T-helper 2 cell treated with Interferon-gamma antibody and Interleukin-4, amounts not matched to agents 100 ng/mL and 5 ng/mL, for 36 hours (primary cell): ENCODE data around the gene HMGB2. TPM values are rescaled to one million over a fixed set of nuclear protein-coding genes. Genes with fewer than 3 reads are reported as not detected.

ENCODE experiments used
- intact Hi-C: fragments of 100-400 bp; cut with micrococcal nuclease; formaldehyde crosslinking; loops from one replicate; pipeline ENCODE4 v1.15.1; 2023
- total RNA-seq: library from RNA; stranded (reverse); gene quantifications from 2 replicates; pipeline ENCODE4 v1.2.3, GENCODE V29; 2022

HMGB2 gene
- total RNA-seq: 703 and 705 TPM in 2 replicates

DNA sequence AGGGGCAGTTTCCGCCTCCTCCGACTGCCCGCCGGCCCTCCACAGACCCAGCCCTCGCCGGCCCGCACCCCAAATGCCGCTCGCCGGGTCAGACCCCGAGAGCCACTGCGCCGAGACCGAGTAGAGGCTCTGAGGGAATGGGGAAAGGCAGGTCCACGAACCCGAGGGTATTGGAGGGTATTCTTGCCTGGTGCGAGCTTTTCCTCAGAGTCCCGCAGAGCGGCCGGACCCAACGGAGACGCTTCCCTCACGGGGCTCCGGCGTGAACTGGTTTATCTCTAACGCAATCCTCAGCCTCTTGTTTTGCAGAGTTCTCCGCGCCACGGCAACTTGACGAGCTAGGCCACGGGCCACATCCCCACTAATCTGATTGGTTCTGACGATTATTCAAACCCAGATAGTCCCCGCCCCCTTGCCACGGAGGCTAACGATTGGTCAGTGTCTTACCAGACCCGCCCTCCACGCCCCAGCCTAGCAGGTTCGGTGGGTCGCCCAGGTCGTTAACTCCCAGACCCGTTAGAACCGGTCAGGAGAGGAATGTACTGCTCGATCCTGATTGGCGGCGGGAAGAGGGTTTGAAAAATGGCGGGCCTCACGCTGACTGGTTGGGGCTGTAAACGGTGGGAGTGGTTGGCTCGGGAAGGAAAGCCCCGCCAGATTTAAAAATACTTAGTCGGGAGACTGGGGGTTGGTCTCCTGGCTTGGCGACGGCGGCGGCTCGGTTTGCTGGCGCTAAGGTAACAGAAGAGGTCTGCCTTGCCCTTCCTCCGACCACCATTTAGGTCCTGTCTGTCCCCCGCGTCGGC is at the start of gene HMGB2:
TSS of gene HMGB2 (minus strand) at position 274 of the 806 bp plus-strand sequence. CDS start 709 bp downstream, outside the sequence.
- intact Hi-C loops: loop anchor here (1.0 kb wide), 3 partner anchors 36 to 949 kb away; partner anchors contain the start of genes CEP44, FBXO8 and SAP30

DNA sequence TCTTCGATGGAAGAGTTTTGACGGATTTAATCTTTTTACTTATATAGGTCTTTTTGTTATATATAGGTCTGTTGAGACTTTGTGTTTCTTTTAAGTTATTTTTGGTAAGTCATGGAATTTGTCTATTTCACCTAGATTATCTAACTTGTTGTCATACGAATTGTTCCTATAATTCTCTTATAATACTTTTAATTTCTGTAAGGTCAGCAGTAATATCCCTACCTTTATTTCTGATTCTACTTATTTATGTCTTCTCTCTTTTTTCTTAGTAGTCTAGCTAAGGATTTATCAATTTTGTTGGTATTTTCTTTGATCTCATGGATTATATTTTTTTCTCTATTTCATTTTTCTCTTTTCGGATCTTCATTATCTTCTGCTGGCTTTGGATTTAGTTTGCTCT is 48.2 kb upstream of the HMGB2 start:
- intact Hi-C loops: no loop called here

DNA sequence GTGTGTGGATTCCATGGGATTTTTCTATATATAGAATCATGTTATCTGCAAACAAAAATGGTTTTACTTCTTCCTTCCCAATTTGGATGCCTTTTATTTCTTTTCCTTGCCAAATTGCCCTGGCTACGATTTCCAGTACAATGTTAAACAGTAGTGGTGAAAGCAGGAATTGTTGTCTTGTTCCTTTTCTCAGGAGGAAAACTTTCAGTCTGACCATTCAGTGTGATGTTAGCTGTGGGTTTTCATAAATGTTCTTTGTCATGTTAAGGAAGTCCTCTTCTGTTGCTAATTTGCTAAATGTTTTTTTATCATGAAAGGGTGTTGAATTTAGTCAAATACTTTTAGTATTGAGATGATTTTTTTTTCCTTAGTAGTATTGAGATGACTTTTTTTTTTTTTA is 47.5 kb upstream of the HMGB2 start:
- intact Hi-C loops: no loop called here

GRCh38 chr4:173380987-173381386 is 46.8 kb upstream of the HMGB2 start:
- intact Hi-C loops: no loop called here

- intact Hi-C loops: no loop called here
These were observed 45.8 kb upstream of the HMGB2 start for GRCh38 chr4:173379929-173380328.

- intact Hi-C loops: no loop called here
These were observed 40.4 kb upstream of the HMGB2 start for GRCh38 chr4:173374588-173374987.

DNA sequence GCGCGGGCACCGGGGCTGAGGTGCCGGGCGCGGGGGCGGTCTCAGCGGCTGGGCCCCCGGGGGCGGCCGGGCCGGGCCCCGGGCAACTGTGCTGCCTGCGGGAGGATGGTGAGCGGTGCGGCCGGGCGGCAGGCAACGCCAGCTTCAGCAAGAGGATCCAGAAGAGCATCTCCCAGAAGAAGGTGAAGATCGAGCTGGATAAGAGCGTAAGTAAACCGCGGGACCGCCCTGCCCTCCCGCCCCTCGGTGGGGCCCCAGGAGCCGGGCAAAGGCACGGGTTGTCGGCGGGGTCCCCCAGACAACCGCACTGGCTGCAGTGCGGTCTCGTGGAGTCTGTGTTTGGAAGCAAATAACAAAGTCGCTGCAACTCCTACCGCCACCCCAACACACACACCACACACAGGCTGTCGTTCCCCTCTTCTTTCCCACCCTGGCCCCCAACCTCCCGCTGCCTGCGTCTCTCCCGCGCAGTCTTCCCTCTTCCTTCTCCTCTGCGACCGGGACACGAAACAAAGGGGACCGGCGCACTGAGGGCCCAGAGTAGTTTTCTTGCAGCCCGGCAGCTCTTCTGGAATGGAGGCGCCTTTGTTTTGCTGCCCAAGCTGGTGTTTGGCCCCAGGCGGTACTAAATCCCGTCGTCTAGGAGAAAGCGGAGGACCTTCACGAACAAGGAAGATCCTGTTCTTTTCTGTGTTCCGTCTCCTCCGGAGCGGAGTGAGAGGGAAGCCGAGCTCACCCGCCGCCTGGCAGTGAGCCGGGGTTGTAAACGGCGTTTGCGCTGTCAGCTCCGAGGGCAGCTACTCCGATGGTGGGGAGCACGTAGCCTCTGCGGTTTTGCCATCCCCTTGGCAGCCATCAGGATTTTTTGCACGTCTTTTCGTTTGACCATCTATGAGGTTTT is 37.4 kb upstream of the HMGB2 start:
- intact Hi-C loops: loop anchor here (2.0 kb wide), 1 partner anchor 45 kb away; no protein-coding TSS in a partner anchor

- intact Hi-C loops: loop anchor here (1.0 to 2.0 kb wide), 4 partner anchors 36 to 913 kb away; partner anchors contain the start of genes CEP44, FBXO8, GALNT7 and HMGB2
These were observed 36.5 kb upstream of the HMGB2 start, which contains the start of gene SAP30 for GRCh38 chr4:173370477-173371291. Gene SAP30 (plus strand): TSS chr4:173370954. CDS start chr4:173371183, 229 bp downstream.

DNA sequence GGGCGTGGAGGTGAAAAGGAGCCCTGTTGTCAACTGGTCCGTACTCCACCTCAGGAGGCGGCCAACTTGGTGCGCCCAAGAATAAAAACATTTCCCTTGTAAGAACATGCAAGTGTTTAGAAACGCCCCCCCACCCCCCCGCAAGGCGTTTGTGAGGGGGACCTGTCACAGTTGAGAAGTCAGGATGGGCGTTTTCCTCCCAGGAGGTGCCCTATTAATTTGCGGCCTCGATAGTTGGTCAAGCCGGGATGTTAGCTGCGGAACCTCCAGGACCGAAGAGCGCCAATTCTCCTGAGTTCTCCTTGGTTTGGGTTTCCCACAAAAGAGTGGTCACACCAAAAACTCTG is 35.9 kb upstream of the HMGB2 start:
- intact Hi-C loops: loop anchor here (1.0 to 2.0 kb wide), 4 partner anchors 36 to 913 kb away; partner anchors contain the start of genes CEP44, FBXO8, GALNT7 and HMGB2

GRCh38 chr4:173367946-173368345 is 33.8 kb upstream of the HMGB2 start:
- intact Hi-C loops: no loop called here

- intact Hi-C loops: no loop called here
These were observed 33.1 kb upstream of the HMGB2 start for GRCh38 chr4:173367285-173367684.

- intact Hi-C loops: loop anchor here (2.0 kb wide), 1 partner anchor 15 kb away; no protein-coding TSS in a partner anchor
These were observed 31.3 kb upstream of the HMGB2 start for GRCh38 chr4:173365359-173365996.

DNA sequence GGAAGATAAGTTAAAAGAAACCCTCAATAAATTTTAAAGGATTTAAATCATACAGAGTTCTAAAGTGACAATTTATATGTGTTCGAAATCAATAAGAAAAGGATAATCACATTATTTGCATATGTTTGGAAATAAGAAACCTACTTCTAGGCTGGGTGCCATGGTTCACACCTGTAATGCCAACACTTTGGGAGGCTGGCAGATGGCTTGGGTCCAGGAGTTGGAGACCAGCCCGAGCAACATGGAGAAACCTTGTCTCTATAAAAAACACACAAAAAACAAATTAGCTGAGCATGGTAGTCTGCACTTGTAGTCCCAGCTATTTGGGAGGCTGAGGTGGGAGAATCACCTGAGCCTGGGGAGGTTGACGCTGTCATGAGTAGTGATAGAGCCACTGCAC is 28.5 kb upstream of the HMGB2 start:
- intact Hi-C loops: no loop called here

GRCh38 chr4:173360587-173361221 is 26.5 kb upstream of the HMGB2 start:
- intact Hi-C loops: no loop called here

DNA sequence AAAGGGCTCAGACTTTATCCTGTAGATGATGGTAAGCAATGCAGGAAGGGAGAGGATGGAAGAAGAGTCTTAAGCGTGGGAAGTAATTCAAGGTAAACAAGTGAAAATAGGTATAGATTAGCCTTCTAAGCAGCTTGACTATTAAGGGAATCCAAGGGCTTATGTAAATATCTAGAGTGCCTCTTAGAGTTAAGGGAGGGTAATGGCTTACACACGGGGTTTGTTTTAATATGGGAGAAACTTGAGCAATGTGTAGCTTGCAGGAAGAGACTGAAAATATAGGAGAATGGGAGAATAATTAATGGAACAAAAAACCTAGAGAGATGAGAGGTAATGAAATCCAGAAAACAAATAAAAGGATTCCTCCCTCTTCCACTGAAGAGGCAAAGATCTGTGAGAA is 23.8 kb upstream of the HMGB2 start:
- intact Hi-C loops: no loop called here

DNA sequence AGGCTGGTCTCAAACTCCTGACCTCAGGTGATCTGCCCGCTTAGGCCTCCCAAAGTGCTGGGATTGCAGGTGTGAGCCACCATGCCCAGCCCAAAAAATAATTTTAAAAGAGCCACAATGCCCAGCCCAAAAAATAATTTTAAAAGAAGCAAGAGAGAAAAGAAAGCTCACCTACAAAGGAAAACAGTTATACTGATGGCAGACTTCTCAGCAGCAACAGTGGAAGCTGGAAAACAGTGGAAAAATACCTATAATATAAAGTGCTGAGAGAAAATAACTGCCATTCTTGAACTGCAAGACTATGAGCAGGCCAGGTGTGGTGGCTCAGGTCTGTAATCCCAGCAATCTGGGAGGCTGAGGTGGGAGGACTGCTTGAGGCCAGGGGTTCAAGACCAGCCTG is 13.3 kb upstream of the HMGB2 start:
- intact Hi-C loops: no loop called here

DNA sequence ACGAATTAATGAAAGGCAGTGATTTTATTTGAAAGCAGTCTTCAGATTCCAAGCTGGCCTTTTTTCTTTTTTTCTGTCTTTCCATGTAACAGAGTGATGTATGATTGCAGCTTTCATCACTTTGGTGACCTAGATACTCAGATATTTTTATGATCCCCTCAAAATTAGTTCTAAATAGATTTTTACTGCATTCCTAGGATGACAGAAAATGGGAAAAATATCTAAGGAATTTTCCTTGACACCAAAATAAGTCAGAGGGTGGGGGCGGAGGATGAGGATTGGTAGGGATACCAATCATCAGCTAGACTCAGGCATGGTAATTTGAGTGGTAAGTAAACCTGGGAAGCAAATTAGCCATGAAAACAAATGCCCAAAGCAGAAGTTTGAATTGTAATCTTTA is 11.9 kb upstream of the HMGB2 start:
- intact Hi-C loops: no loop called here

- intact Hi-C loops: loop anchor here (1.0 kb wide), 1 partner anchor 8 kb away; no protein-coding TSS in a partner anchor
These were observed 11.5 kb upstream of the HMGB2 start for GRCh38 chr4:173345648-173346047.

GRCh38 chr4:173343832-173344397 is 9.8 kb upstream of the HMGB2 start:
- intact Hi-C loops: no loop called here
